ENCODE measurements around the gene KIF18B.

KIF18B gene

GRCh38 chr17:44892250-44892649, 55.3 kb downstream of the KIF18B start:
- DNase-seq (ENCODE audit: insufficient read length, low spot score) (no peak), FAIRE-seq (no peak)
- no peak for TF ChIP-seq CTCF (IDR thresholded peaks at IDR 0.05; ENCODE audit: insufficient read depth, missing control alignments)

GRCh38 chr17:44889003-44889402, 58.6 kb downstream of the KIF18B start:
- TF ChIP-seq CTCF (IDR thresholded peaks at IDR 0.05; ENCODE audit: insufficient read depth, missing control alignments): no peak
- FAIRE-seq (no peak), DNase-seq (ENCODE audit: insufficient read length, low spot score) (no peak)

GRCh38 chr17:44887971-44888954, 59.3 kb downstream of the KIF18B start:
- TF ChIP-seq CTCF (IDR thresholded peaks at IDR 0.05; ENCODE audit: insufficient read depth, missing control alignments): no peak
- FAIRE-seq (no peak), DNase-seq (ENCODE audit: insufficient read length, low spot score) (no peak)

GRCh38 chr17:44887016-44887415, 60.6 kb downstream of the KIF18B start:
- TF ChIP-seq CTCF (IDR thresholded peaks at IDR 0.05; ENCODE audit: insufficient read depth, missing control alignments): no peak
- no peak for FAIRE-seq

GRCh38 chr17:44884941-44885340, 62.6 kb downstream of the KIF18B start:
- FAIRE-seq (no peak), DNase-seq (ENCODE audit: insufficient read length, low spot score) (no peak)
- TF ChIP-seq CTCF (IDR thresholded peaks at IDR 0.05; ENCODE audit: insufficient read depth, missing control alignments): no peak

More at GRCh38 chr17:44887016-44887415, 60.6 kb downstream of the KIF18B start:
- no peak for DNase-seq (ENCODE audit: insufficient read length, low spot score)

- DNase-seq (ENCODE audit: insufficient read length, low spot score) (no peak), FAIRE-seq (no peak)
- no peak for TF ChIP-seq CTCF (IDR thresholded peaks at IDR 0.05; ENCODE audit: insufficient read depth, missing control alignments)
Measured at GRCh38 chr17:44881145-44881544, 66.4 kb downstream of the KIF18B start.

- DNase-seq (ENCODE audit: insufficient read length, low spot score): no peak
- TF ChIP-seq CTCF (IDR thresholded peaks at IDR 0.05; ENCODE audit: insufficient read depth, missing control alignments): no peak
Measured at GRCh38 chr17:44880062-44880461, 67.5 kb downstream of the KIF18B start.

More at GRCh38 chr17:44880062-44880461, 67.5 kb downstream of the KIF18B start:
- FAIRE-seq: no peak
